ENCODE measurements around the gene KIF12.
"Not testable (repeated sequence)": the region's sequence is repeated elsewhere in the genome, so short reads cannot be mapped to it uniquely, and the experiment has no call there.

The KIF12 gene

DNA sequence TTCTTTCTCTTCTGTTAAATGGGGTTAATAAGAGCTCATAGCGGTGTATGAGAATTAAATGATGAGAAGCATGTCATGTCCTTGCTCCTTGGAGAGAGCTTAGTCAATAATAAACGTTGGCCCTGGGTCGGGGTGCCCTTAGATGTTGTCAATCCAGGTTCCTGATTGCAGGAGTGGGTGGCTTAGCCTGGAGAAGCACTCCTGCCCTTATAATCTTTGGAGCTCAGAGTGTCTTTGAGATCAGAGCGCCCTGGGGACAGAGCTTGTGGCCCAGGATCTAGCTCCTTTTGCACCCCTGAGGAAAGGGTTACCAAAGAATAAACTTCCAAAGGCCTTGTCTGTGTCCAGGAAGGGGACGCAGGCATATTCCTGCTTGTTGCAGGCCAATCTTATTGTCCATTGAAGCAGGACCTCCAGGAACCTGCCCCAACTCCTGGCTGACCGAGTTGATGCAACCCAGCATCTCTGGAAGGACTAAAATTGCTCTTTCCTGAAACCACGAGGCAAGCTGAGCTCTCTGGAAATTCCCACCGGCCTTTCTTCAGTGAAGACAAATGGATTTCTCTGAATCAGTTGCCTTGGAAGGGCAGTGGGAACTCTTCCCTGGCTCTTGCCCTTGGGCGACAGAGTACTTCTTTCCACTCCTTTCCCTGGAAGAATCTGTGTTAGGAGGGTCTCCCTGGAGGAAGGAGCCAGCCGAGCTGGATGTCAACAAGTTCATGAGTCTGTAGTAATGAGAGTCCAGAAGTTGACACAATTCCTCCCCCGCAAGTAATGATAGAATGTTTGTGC is 14.6 kb downstream of the KIF12 start:
- no peak for DNase-seq (ENCODE audit: low read depth)

DNA sequence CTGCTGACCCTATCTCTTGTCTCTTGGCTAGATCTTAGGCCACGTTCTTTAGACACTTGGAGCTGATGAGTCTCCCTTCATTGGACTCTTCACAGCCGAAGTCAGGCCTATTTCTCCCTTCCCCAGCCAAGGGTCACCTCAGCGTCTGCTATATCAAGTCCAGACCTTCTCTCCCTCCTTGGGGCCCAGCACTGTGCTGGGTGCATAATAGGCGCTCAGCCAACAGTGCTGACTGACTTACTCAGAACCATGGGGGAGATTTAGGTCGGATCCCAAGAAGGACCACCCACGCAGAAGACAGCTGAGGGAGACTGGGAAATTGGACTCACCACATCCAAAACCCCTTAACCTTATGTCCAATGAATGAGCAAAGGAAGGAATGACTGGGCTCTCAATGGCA is 15.4 kb downstream of the KIF12 start:
- DNase-seq (ENCODE audit: low read depth): no peak

DNA sequence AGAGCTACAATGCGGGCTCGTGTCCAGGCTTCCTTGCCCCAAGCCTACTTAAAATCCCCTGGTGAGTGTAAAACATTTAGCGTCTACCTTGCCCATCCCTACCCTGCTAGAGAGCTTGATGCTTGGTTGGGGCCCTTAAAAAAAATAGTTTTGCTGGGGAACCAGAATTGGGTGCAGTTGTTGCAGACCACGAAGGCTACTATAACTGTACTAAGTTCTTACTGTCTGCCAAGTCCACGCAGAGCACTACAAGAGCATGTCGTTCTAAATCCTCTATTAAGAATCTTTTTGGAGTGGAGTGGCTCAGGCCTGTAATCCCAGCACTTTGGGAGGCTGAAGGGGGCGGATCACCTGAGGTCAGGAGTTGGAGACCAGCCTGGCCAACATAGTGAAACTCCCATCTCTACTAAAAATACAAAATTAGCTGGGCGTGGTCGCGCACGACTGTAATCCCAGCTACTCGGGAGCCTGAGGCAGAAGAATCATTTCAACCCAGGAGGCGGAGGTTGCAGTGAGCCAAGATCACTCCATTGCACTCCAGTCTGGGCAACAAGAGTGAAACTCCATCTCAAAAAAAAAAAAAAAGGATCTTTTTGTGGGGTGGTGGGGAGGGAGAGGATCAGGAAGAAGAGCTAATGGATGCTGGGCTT is 16.2 kb downstream of the KIF12 start:
- not testable (repeated sequence) for DNase-seq (ENCODE audit: low read depth)

DNA sequence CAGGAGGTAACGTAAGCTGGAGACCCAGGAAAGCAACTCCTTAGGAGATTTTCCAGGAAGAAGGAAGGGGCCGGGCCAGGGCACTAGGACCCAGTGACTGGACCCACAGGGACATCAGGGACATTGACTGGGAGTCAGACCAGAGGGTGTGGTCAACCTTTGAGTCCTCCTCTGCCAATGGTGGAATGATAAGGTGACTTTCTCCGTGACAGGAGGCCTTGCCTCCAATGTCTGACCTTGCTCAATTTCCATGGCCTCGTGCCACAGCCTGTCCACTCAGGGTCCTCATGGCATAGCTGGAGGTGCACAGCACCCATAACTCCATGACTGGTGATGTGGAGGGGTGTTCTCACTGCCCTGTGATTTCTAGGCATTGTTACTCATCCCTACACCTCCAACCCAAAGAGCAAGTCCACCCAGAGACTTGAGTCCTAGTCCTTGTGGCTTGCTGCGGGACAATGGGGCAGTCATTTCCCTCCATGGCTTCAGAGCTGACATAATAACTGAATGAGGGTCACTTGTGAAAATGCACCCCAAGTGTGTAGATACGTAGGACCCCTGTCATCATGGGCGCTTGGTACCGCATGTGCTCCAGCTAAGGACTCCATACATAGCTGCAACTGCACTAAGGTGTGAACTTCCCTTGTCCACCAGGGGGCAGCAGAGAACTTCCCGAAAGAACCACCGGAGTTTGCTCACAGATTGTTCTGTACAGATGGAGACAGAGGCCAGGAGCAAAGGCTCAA is 16.9 kb downstream of the KIF12 start:
- peak; percentile 60 for DNase-seq (ENCODE audit: low read depth)

DNA sequence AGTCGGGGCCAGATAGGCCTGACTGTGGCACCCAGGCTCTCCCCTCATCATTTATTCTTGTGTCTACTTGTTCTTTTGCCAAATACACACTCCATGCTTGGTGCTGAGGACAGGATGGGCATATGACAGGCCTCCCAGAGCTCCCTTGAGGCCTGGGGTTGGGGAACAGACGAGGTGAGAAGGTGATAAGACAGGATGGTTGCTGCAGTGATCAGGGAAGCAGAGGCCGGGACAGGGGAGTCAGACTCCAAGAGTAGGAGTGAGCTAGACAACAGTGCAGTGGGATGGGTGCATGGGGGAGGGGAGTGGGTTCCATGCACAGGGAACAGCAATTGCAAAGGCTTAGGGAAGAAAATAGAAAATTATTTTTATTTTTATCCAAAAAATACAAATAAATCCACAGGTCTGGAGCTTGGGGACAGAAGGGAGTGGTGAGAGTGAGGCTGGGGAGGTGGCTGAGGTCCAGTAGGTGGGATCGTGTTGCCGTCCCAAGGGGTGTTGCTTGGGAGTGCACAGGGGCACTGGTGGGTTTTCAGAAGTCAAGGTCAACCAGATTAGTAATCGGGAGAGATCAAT is 17.6 kb downstream of the KIF12 start:
- no peak for DNase-seq (ENCODE audit: low read depth)

DNA sequence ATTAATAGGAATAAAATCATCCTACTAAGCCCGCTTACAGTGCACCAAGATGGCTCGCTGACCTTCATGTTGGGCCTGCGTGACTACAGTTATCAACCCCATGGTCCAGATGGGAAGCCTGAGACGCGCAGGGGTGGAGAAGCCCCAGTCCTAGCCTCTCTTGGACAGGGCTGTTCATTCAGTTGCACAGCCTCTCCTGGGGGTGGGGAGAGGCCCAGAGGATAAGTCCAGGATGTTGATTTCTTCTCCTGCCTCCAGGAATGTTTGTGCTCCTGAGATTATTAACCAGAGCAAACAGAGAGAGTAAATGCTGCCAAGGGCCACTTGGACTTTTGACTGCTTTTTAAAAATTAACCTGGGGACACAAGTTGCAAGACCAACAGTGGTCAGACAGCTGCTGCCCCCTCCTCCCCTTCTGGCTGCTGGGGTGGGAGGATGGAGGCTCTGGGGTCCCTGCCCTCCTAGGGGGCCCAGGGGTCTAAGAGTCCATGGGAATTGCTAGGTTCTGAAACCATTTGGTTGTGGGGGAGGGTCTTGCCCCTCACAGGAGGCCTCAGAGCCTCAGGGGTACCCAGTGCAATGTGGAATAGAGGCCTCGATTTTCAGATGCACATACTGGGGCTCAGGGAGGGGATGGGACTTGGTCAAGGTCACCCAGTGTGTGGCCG is 18.2 kb downstream of the KIF12 start:
- no peak for DNase-seq (ENCODE audit: low read depth)

DNA sequence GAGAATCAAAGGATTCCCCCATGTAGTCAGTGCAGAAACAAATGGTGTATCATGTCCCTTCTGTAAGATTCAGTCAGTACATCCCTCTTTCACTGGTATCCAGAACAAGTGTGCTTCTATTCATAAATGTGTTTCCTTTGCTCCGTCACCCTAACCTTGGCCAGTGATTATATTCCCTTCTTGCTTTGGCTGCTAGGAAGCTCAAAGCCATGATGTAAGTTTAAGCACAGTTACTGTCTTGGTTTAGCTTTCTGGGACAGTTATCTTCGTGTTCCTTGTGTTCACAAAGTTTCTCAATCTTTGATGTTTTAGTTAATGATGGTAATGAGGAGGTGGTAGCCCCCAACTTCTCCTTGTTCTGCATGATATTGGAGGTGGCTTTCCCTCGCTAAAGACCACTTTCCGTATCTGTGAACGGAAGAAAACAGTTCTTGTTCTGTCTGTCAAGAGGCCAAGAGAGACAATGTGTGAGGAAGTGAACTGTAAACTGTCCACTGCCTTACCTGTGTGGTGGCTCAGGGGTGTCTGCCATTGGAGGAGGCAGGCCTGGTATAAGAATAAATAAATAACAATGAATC is 18.8 kb downstream of the KIF12 start:
- DNase-seq (ENCODE audit: low read depth): no peak

DNA sequence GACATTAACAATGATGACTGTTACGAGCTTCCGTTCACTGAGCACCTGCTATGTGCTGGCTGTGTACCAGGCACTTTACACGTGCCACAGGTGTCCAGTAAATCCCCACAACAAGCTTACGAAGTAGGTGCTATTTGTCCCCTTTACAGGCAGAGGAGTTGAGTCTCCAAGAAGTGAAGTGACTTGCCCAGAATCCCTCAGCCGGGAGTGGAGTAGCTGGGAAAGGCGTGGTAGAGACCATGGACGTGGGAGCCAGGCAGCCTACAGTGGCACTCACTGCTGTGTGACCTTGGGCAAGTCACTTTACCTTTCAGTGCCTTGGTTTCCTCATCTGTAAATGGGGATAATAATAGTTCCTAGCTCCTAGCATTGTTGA is 20.3 kb downstream of the KIF12 start:
- DNase-seq (ENCODE audit: low read depth): no peak

DNA sequence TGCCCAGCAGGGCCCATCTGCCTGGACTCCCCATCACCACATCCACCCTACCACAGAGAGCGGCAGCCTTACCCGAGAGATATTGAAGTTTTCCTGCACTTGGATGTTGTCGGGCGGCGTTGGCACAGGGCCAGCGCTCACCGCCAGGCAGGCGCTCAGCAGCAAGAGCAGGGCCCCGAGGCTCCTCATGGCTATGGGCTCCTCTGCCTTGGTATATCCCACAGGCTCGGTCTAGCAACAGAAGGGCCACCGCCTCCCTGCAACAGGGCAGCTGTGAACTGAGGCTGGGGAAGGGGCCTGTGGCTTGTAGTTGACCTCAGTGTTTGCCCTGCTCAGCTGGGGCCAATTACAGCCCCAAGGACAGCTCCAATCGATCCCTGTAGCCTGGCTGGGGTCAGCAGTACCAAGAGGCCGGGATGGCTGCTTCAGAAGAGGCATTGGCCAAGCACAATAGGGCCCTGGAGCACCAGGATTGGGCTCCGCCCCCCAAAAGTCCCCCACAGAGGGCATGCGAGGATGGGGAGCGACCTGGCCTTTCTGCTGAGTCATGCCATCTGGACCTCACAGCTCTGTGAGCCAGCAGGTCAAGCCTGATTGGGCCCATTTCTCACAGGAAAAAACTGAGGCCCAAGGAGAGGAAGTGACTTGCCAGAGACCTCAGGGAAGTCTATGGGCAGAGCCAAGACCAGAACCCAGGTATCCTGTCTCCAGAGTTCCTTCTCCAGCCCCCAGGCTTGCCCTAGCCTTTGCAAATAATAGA is 20.9 kb downstream of the KIF12 start, which contains the start of gene AMBP:
TSS of gene AMBP (minus strand) at position 280 of the 760 bp plus-strand sequence. CDS start at position 189, 91 bp downstream.
- no peak for DNase-seq (ENCODE audit: low read depth)

DNA sequence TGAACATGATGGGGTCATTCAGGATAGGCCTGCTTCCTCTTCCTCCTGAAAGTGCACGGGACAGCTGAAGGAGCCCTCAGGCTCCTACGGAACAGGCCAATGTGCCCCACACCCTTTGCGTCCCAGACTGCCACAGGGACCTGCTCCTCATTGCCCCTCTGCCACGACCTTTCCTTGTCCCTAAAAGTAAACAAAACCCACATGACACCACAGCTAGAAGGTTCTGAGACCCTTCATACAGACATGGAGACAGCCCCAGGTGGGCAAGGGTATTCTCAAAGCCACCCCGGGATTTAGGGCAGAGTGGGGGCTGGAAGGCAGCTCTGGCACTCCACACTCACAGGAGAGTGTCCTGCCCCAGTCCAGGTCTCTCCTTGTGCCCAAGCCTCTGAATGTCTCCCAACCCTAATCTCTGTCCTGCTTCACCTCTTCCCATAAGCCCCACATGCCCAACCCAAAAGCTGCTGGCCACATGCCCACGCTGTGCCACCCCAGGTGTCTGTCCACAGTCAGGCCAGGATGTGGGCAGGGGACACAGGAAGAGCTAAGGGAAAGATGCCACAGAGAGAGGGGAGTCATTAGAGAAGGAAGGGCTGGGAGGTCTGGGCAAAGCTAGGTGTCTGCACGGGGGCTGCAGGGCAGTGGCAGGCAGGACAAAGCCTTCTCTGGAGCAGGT is 21.8 kb downstream of the KIF12 start:
- DNase-seq (ENCODE audit: low read depth): no peak

DNA sequence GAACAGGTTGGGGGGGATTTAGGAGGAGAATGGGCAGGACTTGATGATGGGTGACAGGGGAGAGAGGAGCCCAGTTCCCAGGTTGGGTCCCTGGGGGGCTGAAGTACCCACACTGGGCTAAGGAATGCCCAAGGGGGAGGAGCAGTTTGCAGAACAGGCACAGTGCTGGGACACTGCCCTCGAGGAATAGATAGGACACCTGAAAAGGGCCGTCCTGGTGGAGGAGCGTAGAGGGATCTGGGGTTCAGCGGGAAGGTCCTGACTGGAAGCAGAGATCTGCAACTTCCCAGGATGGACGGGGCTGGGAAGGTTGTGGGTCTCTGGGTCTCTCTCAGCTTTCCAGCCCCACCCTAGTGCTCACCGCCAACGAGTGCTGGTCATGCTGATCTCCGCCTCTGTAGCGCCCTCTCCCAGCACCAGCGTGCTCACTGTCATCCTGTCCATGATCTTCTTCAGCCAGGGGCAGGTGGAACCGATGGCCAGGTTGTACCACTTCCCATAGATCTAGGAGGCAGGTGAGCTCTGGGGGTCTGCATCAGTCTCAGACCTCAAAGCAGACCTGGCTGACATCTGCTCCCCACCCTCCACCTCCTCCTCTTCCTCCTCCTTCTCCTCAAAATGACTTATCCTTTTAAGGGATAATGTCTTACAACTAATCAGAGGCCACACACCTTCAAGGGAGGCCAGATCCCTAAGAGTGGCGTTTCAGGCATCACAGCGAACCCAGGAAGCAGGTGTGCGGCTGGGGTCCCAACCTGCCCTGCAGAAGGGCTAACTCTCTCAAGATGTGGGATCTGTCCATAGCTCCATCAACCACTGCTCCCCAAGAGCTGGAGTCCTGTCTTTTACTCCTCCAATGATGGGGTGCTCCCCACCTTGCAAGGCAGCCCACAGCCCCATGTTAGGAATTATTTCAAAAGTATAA is 22.6 kb downstream of the KIF12 start:
- DNase-seq (ENCODE audit: low read depth): no peak

DNA sequence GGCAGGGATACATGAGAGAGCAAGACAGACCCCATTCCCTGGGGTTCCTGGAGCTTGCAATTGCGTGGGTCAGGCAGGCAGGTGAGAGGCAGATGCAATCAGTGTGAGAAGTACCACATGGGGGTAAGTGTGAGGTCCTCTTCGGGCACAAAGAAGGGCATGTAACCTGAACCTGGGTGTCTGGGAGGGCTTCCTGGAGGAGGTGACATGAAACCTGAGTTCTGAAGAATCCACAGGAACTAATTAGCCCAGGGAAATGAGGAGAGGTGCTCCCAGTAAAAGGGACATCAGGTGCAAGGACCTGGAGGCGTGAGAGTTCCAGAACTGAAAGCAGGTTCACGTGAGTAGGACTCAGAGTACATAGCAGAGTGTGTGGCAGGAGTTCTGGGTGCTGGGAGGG is 23.5 kb downstream of the KIF12 start:
- DNase-seq (ENCODE audit: low read depth): no peak

DNA sequence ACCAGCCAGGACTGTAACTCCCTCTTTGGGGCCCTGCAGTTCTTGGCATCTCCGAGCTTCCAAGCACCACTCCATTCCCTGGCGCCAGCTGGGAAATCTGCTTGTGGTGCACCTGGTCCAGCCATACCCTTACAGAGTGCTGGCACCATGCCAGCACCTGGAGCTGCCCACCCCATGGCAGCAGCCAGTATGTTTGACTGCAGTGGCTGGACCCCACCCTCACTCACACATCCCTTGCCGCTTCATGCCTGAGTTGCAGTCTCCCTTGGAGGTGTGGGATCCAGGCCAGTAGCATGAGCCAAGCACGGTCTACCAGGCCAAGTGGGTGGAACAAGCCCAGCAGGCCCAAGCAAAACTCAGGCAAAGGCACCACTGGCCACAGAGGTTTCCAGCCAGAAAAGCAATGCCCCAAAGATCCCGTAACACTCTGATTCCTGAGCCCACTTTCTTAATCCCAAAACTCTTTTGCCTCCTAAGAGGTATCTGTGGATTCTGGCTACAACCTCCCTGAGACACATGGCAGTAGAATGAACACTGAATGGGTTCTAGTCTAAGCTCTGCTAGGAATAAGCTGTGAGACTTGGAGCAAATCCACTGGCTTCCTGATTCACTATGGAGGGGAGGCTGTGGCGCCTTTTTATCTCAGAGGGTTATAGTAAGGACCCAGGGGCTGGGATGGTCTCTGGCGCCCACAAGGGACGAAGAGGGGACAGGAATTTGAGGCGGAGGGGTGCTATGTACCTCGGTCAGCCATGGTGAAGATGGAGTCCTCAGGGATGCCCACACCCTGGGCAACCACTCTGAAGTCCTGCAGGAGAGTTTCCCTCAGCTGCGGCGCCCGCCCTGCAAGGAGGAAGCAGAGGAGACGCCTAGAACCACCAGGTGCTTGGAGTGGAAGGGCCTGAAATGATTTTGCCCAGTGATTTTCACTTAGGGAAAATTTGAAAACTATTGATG is 26.6 kb downstream of the KIF12 start:
- DNase-seq (ENCODE audit: low read depth): no peak

DNA sequence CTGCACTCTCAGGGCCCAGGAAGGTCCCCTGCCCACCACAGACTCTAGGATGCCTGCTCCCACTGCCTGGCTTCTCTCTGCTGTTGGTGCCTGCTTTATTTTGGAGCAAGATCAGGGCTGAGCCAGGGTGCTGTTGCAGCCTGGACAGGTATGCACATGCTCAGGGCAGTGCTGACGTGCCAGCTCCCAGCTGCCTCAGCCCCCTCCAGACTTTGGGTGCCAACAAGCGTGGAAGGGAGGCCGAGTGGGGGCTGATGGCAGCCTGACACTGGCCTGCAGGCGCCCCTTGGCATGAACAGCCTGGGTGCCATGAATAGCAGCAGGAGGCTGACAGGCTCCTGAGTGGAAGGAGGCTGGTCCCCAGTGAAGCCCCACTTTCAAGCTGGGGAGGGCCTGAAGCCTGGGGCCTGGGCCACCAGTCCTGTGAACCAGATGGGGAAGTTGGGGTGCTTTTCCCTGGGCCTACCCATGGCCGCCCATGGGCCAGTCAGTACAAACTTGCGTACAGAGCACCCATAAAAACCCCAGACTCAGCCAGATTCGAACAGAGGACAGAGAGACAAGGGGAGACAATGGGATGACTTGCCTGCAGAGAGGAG is 27.8 kb downstream of the KIF12 start:
- DNase-seq (ENCODE audit: low read depth): no peak

DNA sequence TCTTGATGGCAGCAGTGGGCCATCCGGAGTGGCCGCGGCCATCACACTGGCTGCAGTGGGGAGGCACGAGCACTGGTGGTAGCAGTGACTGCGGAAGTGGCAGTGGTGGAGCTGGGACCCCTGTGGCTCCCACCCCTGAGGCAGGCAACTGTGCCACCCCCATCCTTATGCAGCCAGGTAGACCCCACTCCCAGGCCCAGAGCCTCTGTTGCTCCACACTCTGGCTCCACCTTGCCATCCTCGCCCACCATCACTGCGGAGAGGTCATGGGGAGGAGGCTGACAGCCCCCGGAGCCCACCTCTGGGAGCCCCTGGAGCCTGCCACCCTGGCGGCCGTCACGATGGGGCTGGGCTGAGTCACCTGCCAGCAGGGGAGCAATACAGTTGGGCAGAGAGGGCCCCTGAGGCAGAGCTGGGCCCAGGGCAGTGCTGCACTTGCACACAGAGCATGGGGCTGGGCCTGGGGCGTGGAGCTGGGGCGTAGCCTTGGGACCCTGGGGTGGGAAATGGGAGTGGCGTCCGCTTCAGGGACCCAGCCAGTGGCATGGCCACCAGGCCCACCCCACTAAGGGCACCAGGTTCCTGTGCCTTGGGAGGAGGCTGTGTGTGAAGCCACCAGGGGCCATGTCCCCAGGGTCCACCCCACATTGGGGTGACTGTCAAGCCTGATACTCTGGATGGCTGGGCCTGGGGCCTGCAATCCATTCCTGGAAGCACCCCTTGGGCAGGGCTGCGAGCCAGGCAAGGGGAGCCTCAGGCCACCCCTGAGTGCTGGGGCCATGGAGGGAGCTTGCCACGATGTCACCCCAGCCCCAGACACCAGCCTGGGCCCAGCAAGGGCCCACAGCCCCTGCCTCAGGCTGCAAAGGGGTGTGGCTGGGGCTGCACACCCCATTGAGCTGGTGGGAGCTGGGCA is 28.6 kb downstream of the KIF12 start:
- DNase-seq (ENCODE audit: low read depth): no peak

DNA sequence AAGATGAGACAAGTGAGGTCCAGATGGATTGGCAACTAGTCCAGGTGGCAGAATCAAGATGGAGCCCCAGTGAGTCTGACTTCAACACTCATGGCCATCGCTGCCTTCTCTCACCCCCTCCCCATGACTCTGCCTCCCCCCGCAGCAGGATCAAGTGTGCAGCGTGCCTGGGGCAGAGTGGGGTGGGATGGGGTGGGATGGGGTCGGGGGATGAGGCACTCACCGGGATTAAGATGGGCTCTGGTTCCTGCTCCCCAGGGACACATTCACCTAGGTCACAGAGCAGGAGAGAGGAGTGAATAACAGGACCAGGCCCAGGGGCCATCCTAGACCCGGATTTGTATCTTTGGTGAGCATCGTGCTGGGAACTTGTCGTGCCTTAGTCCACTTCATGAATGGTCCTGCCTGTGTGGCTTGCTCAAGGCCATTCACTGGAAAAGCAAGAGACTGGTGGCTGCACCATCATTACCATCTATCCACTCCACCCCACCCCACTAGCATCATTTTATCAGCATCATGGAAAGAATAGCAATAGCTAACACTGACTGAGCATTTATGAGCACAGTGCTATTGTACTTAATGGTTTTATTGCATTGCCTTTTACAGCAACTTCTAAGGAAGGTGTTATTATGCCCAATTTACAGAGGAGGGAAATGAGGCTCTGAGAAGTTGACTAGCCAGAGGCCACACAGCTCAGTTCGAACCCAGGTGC is 29.5 kb downstream of the KIF12 start:
- no peak for DNase-seq (ENCODE audit: low read depth)
